ENCODE results near the gene GDPD3. TPM values are rescaled to one million over a fixed set of nuclear protein-coding genes. Genes with fewer than 3 reads are reported as not detected.

GDPD3 gene
- total RNA-seq, 2 donors from 2014 or later = 1.7 TPM; not detected in 1

DNA sequence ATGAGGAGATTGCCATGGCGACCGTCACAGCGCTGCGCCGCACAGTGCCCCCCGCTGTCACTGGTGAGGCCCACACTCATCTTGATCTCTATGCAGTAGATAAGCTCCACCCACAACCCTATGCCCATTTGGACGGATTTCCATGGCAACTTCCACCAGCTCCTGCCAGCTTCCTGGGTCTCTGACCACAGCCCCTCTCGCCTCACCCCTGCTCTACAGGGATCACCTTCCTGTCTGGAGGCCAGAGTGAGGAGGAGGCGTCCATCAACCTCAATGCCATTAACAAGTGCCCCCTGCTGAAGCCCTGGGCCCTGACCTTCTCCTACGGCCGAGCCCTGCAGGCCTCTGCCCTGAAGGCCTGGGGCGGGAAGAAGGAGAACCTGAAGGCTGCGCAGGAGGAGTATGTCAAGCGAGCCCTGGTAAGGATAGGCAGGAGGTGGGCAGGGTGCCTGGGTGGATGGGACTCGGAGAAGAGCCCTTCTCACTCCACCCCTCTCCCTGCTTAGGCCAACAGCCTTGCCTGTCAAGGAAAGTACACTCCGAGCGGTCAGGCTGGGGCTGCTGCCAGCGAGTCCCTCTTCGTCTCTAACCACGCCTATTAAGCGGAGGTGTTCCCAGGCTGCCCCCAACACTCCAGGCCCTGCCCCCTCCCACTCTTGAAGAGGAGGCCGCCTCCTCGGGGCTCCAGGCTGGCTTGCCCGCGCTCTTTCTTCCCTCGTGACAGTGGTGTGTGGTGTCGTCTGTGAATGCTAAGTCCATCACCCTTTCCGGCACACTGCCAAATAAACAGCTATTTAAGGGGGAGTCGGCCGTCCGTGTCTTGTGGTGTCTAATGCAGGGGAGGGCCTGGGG is 43.5 kb downstream of the GDPD3 start:
- no peaks in the 10 kb centered on the region for H3K27me3 ChIP-seq
- peaks cover 71% of the 10 kb centered on the region for H3K36me3 ChIP-seq
- H3K4me1 ChIP-seq = peaks cover 0 to 51% of the 10 kb centered on the region in 2 donors
- DNase-seq (ENCODE audit: low spot score) = no peak
- H3K27ac ChIP-seq = peak overlapping the region; percentile 71 to 96
- TF ChIP-seq, protein P1, sequence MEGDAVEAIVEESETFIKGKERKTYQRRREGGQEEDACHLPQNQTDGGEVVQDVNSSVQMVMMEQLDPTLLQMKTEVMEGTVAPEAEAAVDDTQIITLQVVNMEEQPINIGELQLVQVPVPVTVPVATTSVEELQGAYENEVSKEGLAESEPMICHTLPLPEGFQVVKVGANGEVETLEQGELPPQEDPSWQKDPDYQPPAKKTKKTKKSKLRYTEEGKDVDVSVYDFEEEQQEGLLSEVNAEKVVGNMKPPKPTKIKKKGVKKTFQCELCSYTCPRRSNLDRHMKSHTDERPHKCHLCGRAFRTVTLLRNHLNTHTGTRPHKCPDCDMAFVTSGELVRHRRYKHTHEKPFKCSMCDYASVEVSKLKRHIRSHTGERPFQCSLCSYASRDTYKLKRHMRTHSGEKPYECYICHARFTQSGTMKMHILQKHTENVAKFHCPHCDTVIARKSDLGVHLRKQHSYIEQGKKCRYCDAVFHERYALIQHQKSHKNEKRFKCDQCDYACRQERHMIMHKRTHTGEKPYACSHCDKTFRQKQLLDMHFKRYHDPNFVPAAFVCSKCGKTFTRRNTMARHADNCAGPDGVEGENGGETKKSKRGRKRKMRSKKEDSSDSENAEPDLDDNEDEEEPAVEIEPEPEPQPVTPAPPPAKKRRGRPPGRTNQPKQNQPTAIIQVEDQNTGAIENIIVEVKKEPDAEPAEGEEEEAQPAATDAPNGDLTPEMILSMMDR (IDR thresholded peaks at IDR 0.05) = no peak
- no peaks in the 10 kb centered on the region for H3K9me3 ChIP-seq
- H3K4me3 ChIP-seq = peak overlapping the region in 1 of 2 donors; percentile 19

DNA sequence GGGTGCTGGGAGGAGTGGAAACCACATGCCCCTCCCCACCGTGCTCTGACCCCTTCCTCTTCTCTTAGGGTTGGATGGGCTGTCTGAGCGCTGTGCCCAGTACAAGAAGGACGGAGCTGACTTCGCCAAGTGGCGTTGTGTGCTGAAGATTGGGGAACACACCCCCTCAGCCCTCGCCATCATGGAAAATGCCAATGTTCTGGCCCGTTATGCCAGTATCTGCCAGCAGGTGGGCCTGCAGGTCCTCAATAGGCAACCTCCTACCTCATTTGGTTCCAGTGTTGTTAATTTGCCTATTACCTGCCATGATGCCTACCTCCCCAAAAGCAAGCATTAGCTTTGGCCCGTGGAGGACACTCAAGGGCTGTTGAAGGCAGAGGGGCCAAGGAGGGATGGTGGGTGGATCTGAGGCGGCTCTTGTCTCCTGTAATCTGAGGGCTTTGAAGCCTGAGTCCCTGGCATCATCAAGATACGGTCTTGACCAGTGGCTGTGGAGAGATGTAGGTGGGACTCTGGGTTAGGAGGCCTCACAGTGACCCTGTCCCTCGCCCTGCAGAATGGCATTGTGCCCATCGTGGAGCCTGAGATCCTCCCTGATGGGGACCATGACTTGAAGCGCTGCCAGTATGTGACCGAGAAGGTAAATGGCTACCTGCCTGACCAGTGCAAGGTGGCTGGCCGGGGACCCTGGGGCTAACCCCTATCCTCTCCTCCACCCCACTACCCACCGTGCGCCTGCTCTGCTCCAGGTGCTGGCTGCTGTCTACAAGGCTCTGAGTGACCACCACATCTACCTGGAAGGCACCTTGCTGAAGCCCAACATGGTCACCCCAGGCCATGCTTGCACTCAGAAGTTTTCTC is 44.4 kb downstream of the GDPD3 start:
- peak overlapping the region; percentile 71 to 96 for H3K27ac ChIP-seq
- TF ChIP-seq, protein P1 (IDR thresholded peaks at IDR 0.05) = peak in 1 of 2 donors; percentile 37
- no peaks in the 10 kb centered on the region for H3K9me3 ChIP-seq
- DNase-seq (ENCODE audit: low spot score) = no peak
- peaks cover 71% of the 10 kb centered on the region for H3K36me3 ChIP-seq
- H3K4me3 ChIP-seq = peak overlapping the region in 1 of 2 donors; percentile 19
- no peaks in the 10 kb centered on the region for H3K27me3 ChIP-seq
- H3K4me1 ChIP-seq = peaks cover 0 to 53% of the 10 kb centered on the region in 2 donors

DNA sequence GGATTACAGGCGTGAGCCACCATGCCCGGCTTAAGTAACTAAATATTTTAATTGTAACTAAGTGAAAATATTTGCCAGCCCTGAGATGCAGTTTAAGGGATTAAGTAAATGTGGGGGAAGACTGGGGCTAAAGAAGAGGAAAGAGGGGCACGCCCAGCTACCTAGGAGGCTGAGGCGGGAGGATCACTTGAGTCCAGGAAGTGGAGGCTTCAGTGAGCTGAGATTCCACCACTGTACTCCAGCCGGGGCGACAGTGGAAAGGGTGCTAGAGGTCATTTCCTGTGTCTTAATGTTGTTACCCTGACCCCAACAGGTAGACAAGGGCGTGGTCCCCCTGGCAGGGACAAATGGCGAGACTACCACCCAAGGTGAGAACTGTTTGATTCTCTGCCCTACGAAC is 45.0 kb downstream of the GDPD3 start:
- DNase-seq (ENCODE audit: low spot score) = no peak
- Histone ChIP-seq H3K4me3 (peak overlapping the region in 1 of 2 donors; percentile 7), H3K36me3 (peaks cover 71% of the 10 kb centered on the region), H3K4me1 (peaks cover 0 to 59% of the 10 kb centered on the region in 2 donors), H3K9me3 (no peaks in the 10 kb centered on the region), H3K27ac (peak overlapping the region; percentile 71 to 96), H3K27me3 (no peaks in the 10 kb centered on the region)
- TF ChIP-seq, protein P1 (IDR thresholded peaks at IDR 0.05) = no peak

DNA sequence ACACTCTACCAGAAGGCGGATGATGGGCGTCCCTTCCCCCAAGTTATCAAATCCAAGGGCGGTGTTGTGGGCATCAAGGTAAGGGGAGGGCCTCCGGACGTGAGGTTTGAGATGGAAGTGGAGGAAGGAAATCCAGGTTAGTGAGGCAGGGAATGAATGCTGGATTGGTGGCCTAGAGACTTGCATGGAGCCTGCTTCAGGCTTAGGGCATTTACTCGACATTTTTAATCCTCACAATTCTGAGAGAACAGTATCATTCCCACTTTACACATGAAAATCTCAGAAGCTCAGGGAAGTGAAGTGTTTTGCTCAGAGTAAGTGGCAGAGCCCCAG is 45.8 kb downstream of the GDPD3 start:
- H3K36me3 ChIP-seq = peaks cover 65% of the 10 kb centered on the region
- H3K4me3 ChIP-seq = peak overlapping the region; percentile 81 to 91
- no peaks in the 10 kb centered on the region for H3K27me3 ChIP-seq
- TF ChIP-seq, protein P1 (IDR thresholded peaks at IDR 0.05) = no peak
- peak overlapping the region; percentile 96 to 100 for H3K27ac ChIP-seq
- peaks cover 0 to 63% of the 10 kb centered on the region in 2 donors for H3K4me1 ChIP-seq
- DNase-seq (ENCODE audit: low spot score) = no peak
- H3K9me3 ChIP-seq = no peaks in the 10 kb centered on the region

DNA sequence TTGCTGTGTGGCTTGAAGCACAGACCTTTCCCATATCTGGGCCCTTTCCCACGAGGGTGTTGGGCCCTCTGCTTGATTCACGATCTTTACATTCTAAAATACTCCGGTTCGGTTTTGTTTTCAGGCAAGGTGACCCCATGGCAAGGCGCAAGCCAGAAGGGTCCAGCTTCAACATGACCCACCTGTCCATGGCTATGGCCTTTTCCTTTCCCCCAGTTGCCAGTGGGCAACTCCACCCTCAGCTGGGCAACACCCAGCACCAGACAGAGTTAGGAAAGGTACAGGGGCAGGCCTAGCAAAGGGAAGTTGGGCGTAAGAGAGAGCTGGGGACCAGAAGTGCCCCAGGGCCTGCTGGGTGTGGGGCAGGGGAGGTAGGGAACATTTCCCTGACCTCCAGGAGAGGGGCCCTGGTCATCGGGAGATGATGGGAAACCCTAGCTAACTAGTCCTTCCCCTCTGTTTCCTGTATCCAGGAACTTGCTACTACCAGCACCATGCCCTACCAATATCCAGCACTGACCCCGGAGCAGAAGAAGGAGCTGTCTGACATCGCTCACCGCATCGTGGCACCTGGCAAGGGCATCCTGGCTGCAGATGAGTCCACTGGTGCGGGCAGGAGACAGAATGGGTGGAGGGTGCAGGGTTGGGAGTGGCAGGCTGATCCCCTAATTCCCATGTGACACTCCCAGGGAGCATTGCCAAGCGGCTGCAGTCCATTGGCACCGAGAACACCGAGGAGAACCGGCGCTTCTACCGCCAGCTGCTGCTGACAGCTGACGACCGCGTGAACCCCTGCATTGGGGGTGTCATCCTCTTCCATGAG is 46.4 kb downstream of the GDPD3 start:
- DNase-seq (ENCODE audit: low spot score) = no peak
- TF ChIP-seq, protein P1 (IDR thresholded peaks at IDR 0.05) = no peak
- peak overlapping the region; percentile 81 to 91 for H3K4me3 ChIP-seq

More for the DNA sequence above, 46.4 kb downstream of the GDPD3 start:
- peaks cover 0 to 63% of the 10 kb centered on the region in 2 donors for H3K4me1 ChIP-seq
- peaks cover 59% of the 10 kb centered on the region for H3K36me3 ChIP-seq
- H3K27ac ChIP-seq = peak overlapping the region; percentile 96 to 100
- H3K9me3 ChIP-seq = no peaks in the 10 kb centered on the region
- no peaks in the 10 kb centered on the region for H3K27me3 ChIP-seq
